ENCODE measurements around the gene HMCN1.

GRCh38 chr1:185862235-185862634 lies 128.0 kb downstream of the HMCN1 start:
- TF ChIP-seq CTCF (IDR thresholded peaks at IDR 0.05) (no peak), POLR2AphosphoS5 (IDR thresholded peaks at IDR 0.05) (no peak), POLR2A (IDR thresholded peaks at IDR 0.05) (no peak)
